Vagina (tissue), 2 donors: Measurements from ENCODE around the gene PFKFB4. TPM values are rescaled to one million over a fixed set of nuclear protein-coding genes. Genes with fewer than 3 reads are reported as not detected.

Experiments used
- DNase-seq, 2 donors: peaks; one replicate each; pipeline ENCODE4 v3.0.0-alpha.2; 2017; ENCODE audit errors: extremely low spot score in 2 of 2
- H3K27ac ChIP-seq: fragments of 200-600 bp; sonication (generic); one replicate; pipeline ENCODE4 v1.5.1; 2019
- H3K27me3 ChIP-seq: fragments of 200-600 bp; sonication (generic); one replicate; pipeline ENCODE4 v1.5.1; 2019
- H3K36me3 ChIP-seq, 2 donors: fragments of 200-600 bp; sonication (generic); one replicate each; pipeline ENCODE4 v1.5.1; 2017 to 2019
- H3K4me1 ChIP-seq: fragments of 200-600 bp; sonication (generic); one replicate; pipeline ENCODE4 v1.5.1; 2019
- H3K4me3 ChIP-seq, 2 donors: fragments of 200-600 bp; sonication (generic); 1 replicate in 1 of 2; 2 replicates in 1 of 2; pipeline ENCODE4 v1.5.1; 2016 to 2019
- H3K9me3 ChIP-seq: fragments of 200-600 bp; sonication (generic); one replicate; pipeline ENCODE4 v1.5.1; 2019
- POLR2A ChIP-seq, 2 donors: fragments of 450-650 bp; IDR thresholded peaks; one replicate each; pipeline ENCODE4 v1.6.1; 2017; ENCODE audit warnings: antibody characterized with exemption in 2 of 2, mild to moderate bottlenecking in 2 of 2, moderate library complexity in 2 of 2
- POLR2AphosphoS5 ChIP-seq, 2 donors: sonication (generic); formaldehyde crosslinking; IDR thresholded peaks; one replicate each; pipeline ENCODE4 v1.9.0; 2017; ENCODE audit warnings: antibody characterized with exemption in 2 of 2, mild to moderate bottlenecking in 2 of 2, low read depth in 1 of 2; ENCODE audit not compliant: insufficient read depth in 1 of 2
- intact Hi-C: fragments of 100-400 bp; cut with DNase I; formaldehyde crosslinking; loops from one replicate; pipeline ENCODE4 v1.15.1; 2023
- total RNA-seq: library from RNA; depleted of rRNA; stranded (reverse); fragments of >200 nt; gene quantifications from one replicate; pipeline ENCODE4 v1.2.3, GENCODE V29; 2016
- TF ChIP-seq, protein P1 (sequence below), 3 experiments: fragments of 450-650 bp in 2 of 3; fragments of 200-600 bp in 1 of 3; sonication (generic) in 1 of 3; IDR thresholded peaks; one replicate each; pipeline ENCODE4 v1.5.1; 2017 to 2019; ENCODE audit warnings: antibody characterized with exemption in 3 of 3, mild to moderate bottlenecking in 2 of 3, moderate library complexity in 2 of 3

The PFKFB4 gene
- total RNA-seq, 1 donor from 2014 or later: 7.4 TPM

- intact Hi-C loops: no loop called here
- Histone ChIP-seq H3K27ac (peak overlapping the region; percentile 94), H3K4me1 (peaks cover 72% of the 10 kb centered on the region), H3K4me3 (no peak overlapping the region), H3K36me3 (peaks cover 0 to 52% of the 10 kb centered on the region in 2 donors), H3K9me3 (no peaks in the 10 kb centered on the region), H3K27me3 (no peaks in the 10 kb centered on the region)
- peak in 1 of 2 donors; percentile 96 for DNase-seq
- peak in 1 of 2 donors; percentile 20 for TF ChIP-seq POLR2AphosphoS5 (IDR thresholded peaks at IDR 0.05; ENCODE audit: insufficient read depth in 1 of 2, low read depth in 1 of 2)
- no peak for TF ChIP-seq POLR2A (IDR thresholded peaks at IDR 0.05)
These were observed 42.5 kb upstream of the PFKFB4 start for GRCh38 chr3:48599077-48599501.

GRCh38 chr3:48598323-48599076 is 41.9 kb upstream of the PFKFB4 start:
- peak overlapping the region; percentile 94 for H3K27ac ChIP-seq
- H3K36me3 ChIP-seq: peaks cover 0 to 46% of the 10 kb centered on the region in 2 donors
- peak overlapping the region in 1 of 2 donors; percentile 18 for H3K4me3 ChIP-seq
- H3K9me3 ChIP-seq: no peaks in the 10 kb centered on the region
- H3K4me1 ChIP-seq: peaks cover 78% of the 10 kb centered on the region
- TF ChIP-seq, protein P1, sequence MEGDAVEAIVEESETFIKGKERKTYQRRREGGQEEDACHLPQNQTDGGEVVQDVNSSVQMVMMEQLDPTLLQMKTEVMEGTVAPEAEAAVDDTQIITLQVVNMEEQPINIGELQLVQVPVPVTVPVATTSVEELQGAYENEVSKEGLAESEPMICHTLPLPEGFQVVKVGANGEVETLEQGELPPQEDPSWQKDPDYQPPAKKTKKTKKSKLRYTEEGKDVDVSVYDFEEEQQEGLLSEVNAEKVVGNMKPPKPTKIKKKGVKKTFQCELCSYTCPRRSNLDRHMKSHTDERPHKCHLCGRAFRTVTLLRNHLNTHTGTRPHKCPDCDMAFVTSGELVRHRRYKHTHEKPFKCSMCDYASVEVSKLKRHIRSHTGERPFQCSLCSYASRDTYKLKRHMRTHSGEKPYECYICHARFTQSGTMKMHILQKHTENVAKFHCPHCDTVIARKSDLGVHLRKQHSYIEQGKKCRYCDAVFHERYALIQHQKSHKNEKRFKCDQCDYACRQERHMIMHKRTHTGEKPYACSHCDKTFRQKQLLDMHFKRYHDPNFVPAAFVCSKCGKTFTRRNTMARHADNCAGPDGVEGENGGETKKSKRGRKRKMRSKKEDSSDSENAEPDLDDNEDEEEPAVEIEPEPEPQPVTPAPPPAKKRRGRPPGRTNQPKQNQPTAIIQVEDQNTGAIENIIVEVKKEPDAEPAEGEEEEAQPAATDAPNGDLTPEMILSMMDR (IDR thresholded peaks at IDR 0.05): no peak
- TF ChIP-seq POLR2AphosphoS5 (IDR thresholded peaks at IDR 0.05; ENCODE audit: insufficient read depth in 1 of 2, low read depth in 1 of 2): peak; percentile 35 to 92
- no peak for TF ChIP-seq POLR2A (IDR thresholded peaks at IDR 0.05)
- peak in 1 of 2 donors; percentile 95 for DNase-seq
- intact Hi-C loops: no loop called here
- no peaks in the 10 kb centered on the region for H3K27me3 ChIP-seq

GRCh38 chr3:48597408-48597800 is 40.8 kb upstream of the PFKFB4 start:
- peaks cover 0 to 39% of the 10 kb centered on the region in 2 donors for H3K36me3 ChIP-seq
- peaks cover 85% of the 10 kb centered on the region for H3K4me1 ChIP-seq
- no peaks in the 10 kb centered on the region for H3K27me3 ChIP-seq
- no peak for TF ChIP-seq POLR2A (IDR thresholded peaks at IDR 0.05)
- TF ChIP-seq, protein P1 (IDR thresholded peaks at IDR 0.05): no peak
- intact Hi-C loops: no loop called here
- H3K9me3 ChIP-seq: no peaks in the 10 kb centered on the region
- H3K4me3 ChIP-seq: no peak overlapping the region
- H3K27ac ChIP-seq: peak overlapping the region; percentile 94
- DNase-seq: no peak

- no peak for DNase-seq
These were observed 40.2 kb upstream of the PFKFB4 start for GRCh38 chr3:48596676-48597407.

GRCh38 chr3:48596157-48596556 is 39.6 kb upstream of the PFKFB4 start:
- intact Hi-C loops: no loop called here
- H3K36me3 ChIP-seq: peaks cover 0 to 37% of the 10 kb centered on the region in 2 donors
- H3K9me3 ChIP-seq: no peaks in the 10 kb centered on the region
- peaks cover 84% of the 10 kb centered on the region for H3K4me1 ChIP-seq
- H3K4me3 ChIP-seq: no peak overlapping the region
- DNase-seq: no peak
- no peaks in the 10 kb centered on the region for H3K27me3 ChIP-seq
- no peak for TF ChIP-seq POLR2AphosphoS5 (IDR thresholded peaks at IDR 0.05; ENCODE audit: insufficient read depth in 1 of 2, low read depth in 1 of 2)
- no peak for TF ChIP-seq POLR2A (IDR thresholded peaks at IDR 0.05)
- TF ChIP-seq, protein P1 (IDR thresholded peaks at IDR 0.05): no peak
- peak overlapping the region; percentile 94 for H3K27ac ChIP-seq

More at GRCh38 chr3:48596676-48597407, 40.2 kb upstream of the PFKFB4 start:
- no peaks in the 10 kb centered on the region for H3K9me3 ChIP-seq
- intact Hi-C loops: no loop called here
- H3K4me3 ChIP-seq: no peak overlapping the region
- peaks cover 0 to 37% of the 10 kb centered on the region in 2 donors for H3K36me3 ChIP-seq
- peaks cover 85% of the 10 kb centered on the region for H3K4me1 ChIP-seq
- peak overlapping the region; percentile 94 for H3K27ac ChIP-seq
- no peaks in the 10 kb centered on the region for H3K27me3 ChIP-seq
- TF ChIP-seq, protein P1 (IDR thresholded peaks at IDR 0.05): no peak
- TF ChIP-seq POLR2AphosphoS5 (IDR thresholded peaks at IDR 0.05; ENCODE audit: insufficient read depth in 1 of 2, low read depth in 1 of 2) (no peak), POLR2A (IDR thresholded peaks at IDR 0.05) (no peak)
